Adrenal gland (tissue), 12 donors: ENCODE data around the gene SSH3. TPM values are rescaled to one million over a fixed set of nuclear protein-coding genes. Genes with fewer than 3 reads are reported as not detected.

Source experiments
- DNase-seq, 7 donors: peaks; one replicate each; pipeline ENCODE4 v3.0.0-alpha.2; 2019 to 2020
- H3K27ac ChIP-seq, 5 donors: fragments of 200-600 bp; sonication (generic) in 4 of 5; 1 replicate in 3 of 5; 2 replicates in 2 of 5; pipeline versions ENCODE4 v1.5.1 to v1.8.0; 2016 to 2020; ENCODE audit warnings: mild to moderate bottlenecking in 1 of 5
- H3K27me3 ChIP-seq: fragments of 200-600 bp; 2 replicates; pipeline ENCODE4 v1.8.0; 2021
- H3K36me3 ChIP-seq, 2 donors: fragments of 200-600 bp; replicated peaks in 1 of 2; 1 replicate in 1 of 2; 2 replicates in 1 of 2; pipeline versions ENCODE4 v1.5.1 to v1.8.0; 2018 to 2022
- H3K4me1 ChIP-seq, 2 donors: fragments of 200-600 bp; replicated peaks in 1 of 2; 1 replicate in 1 of 2; 2 replicates in 1 of 2; pipeline versions ENCODE4 v1.5.1 to v1.8.0; 2018 to 2021
- H3K4me3 ChIP-seq, 4 donors: fragments of 200-600 bp; sonication (generic) in 3 of 4; one replicate each; pipeline ENCODE4 v1.5.1; 2016 to 2018
- H3K9me3 ChIP-seq, 3 donors: fragments of 200-600 bp; sonication (generic) in 1 of 3; replicated peaks in 1 of 3; 1 replicate in 2 of 3; 2 replicates in 1 of 3; pipeline versions ENCODE4 v1.5.1 to v1.8.0; 2016 to 2021
- CTCF ChIP-seq, 6 experiments: fragments of 450-650 bp in 4 of 6; fragments of 200-600 bp in 2 of 6; sonication (generic) in 1 of 6; IDR thresholded peaks; 1 replicate in 5 of 6; 2 replicates in 1 of 6; pipeline versions ENCODE4 v1.5.1 to v1.8.0; 2016 to 2021; ENCODE audit warnings: antibody characterized with exemption in 6 of 6, mild to moderate bottlenecking in 2 of 6, moderate library complexity in 1 of 6
- POLR2A ChIP-seq, 2 donors: fragments of 450-650 bp; IDR thresholded peaks; one replicate each; pipeline ENCODE4 v1.6.1; 2017; ENCODE audit warnings: antibody characterized with exemption in 2 of 2, mild to moderate bottlenecking in 2 of 2, moderate library complexity in 1 of 2
- WGBS, 4 donors: extraction: QIAGEN DNeasy Blood & Tissue Kit in 2 of 4; methylation state at CpG; one replicate each; pipeline versions ENCODE4 v1.1.5 to v1.1.7; 2013 to 2017; 5-methylcytosine and 5-hydroxymethylcytosine counted together
- intact Hi-C, 2 donors: fragments of 100-400 bp; cut with DNase I; formaldehyde crosslinking; loops; one replicate each; pipeline versions ENCODE4 v1.14.1 to v1.15.0; 2022 to 2023
- polyA plus RNA-seq, 3 donors: library from polyadenylated mRNA; stranded (reverse); fragments of 200-250 nt in 2 of 3; fragments of 350-450 nt in 1 of 3; fragmentation: Illumina TruSeq in 1 of 3; extraction: RNeasy Lipid Tissue Mini Kit (QIAGEN cat#74804) in 1 of 3; gene quantifications; one replicate each; pipeline ENCODE4 v1.2.3, GENCODE V29; 2013 to 2014
- total RNA-seq, 9 donors: library from RNA; depleted of rRNA in 4 of 9; stranded (reverse); fragments of >200 nt in 4 of 9; fragments of 120-200 nt in 1 of 9; fragmentation: NEBNext Ultra II Directional in 1 of 9; extraction: Animal tissue kit (Norgen Biotek cat#: 25700) in 1 of 9; gene quantifications; one replicate each; pipeline versions ENCODE4 v1.1.0 to v1.2.4, GENCODE V29; 2013 to 2023
- donor health status: healthy with polysubstance abuse.
- donor health status: Bipolar disorder and iron deficiency.
- donor health status: DM: yes; HTN: yes; CAD: no.
- donor health status: DM: no; HTN: no; CAD: no.
- donor health status: DM: no; HTN: no; CAD: no.
- donor health status: DM: yes; HTN: yes; CAD: no.

The SSH3 gene
- total and polyA plus RNA-seq, 12 donors, result 4.2 to 35.2 (median 24.6) TPM

DNA sequence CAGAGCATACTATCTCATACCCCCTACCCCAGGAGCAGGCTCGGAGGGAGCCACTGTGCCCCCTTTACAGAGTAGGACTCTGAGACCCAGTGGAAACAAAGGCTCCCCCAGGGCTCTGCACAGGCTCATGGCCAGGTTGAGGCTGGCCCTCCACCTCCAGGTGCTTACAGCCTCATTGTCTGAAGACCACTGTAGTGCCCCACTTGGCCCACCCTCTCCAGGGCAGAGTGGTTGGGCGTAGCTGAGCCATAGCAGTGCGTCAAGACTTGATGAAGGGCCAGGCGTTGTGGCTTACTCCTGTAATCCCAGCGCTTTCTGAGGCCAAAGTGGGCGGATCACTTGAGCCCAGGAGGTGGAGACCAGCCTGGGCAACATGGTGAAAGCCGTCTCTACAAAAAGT lies 12.5 kb upstream of the SSH3 start:
- Histone ChIP-seq H3K4me3 (no peak overlapping the region), H3K27ac (no peak overlapping the region), H3K4me1 (peaks cover 18 to 33% of the 10 kb centered on the region in 2 donors), H3K27me3 (no peaks in the 10 kb centered on the region), H3K36me3 (peaks cover 0 to 51% of the 10 kb centered on the region in 2 donors), H3K9me3 (no peaks in the 10 kb centered on the region)
- intact Hi-C loops, result no loop called here
- 84 to 100% (median 92%) methylated on average over 3 to 7 of the region's 7 CpGs for WGBS, 4 donors
- no peak for TF ChIP-seq POLR2A (IDR thresholded peaks at IDR 0.05)
- no peak for TF ChIP-seq CTCF (IDR thresholded peaks at IDR 0.05)
- no peak for DNase-seq

- Histone ChIP-seq H3K9me3 (no peaks in the 10 kb centered on the region), H3K36me3 (peaks cover 0 to 47% of the 10 kb centered on the region in 2 donors), H3K27ac (no peak overlapping the region), H3K4me3 (no peak overlapping the region), H3K27me3 (no peaks in the 10 kb centered on the region), H3K4me1 (peaks cover 18 to 33% of the 10 kb centered on the region in 2 donors)
- 92 to 95% (median 94%) methylated on average over 9 to 33 of the region's 33 CpGs for WGBS, 4 donors
- TF ChIP-seq POLR2A (IDR thresholded peaks at IDR 0.05) (no peak), CTCF (IDR thresholded peaks at IDR 0.05) (no peak)
- intact Hi-C loops, result no loop called here
- DNase-seq, result no peak
Measured at GRCh38 chr11:67291481-67292381, 11.6 kb upstream of the SSH3 start.

DNA sequence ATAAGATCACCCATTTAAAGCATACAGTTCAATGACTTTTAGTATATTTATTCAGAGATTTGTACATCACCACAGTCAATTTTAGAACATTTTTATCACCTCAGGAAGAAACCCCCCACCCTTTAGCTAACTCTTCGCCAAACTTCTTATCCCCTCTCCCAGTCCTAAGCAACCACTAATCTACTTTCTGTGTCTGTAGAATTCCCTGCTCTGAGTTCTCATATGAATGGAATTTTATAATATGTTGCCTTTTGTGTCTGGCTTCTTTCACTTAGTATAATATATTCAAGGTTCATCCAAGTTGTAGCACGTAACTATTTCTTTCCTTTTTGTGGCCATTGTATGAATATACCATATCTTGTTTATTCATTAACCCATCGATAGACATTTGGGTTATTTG lies 10.7 kb upstream of the SSH3 start:
- Histone ChIP-seq H3K27me3 (no peaks in the 10 kb centered on the region), H3K4me1 (peaks cover 17 to 27% of the 10 kb centered on the region in 2 donors), H3K9me3 (no peaks in the 10 kb centered on the region), H3K27ac (no peak overlapping the region), H3K4me3 (no peak overlapping the region), H3K36me3 (peaks cover 0 to 49% of the 10 kb centered on the region in 2 donors)
- no peak for TF ChIP-seq POLR2A (IDR thresholded peaks at IDR 0.05)
- no peak for TF ChIP-seq CTCF (IDR thresholded peaks at IDR 0.05)
- 61 to 65% (median 63%) methylated on average over 3 of the region's 3 CpGs for WGBS, 4 donors
- intact Hi-C loops, result no loop called here
- DNase-seq, result no peak

- WGBS, 4 donors, result 61 to 69% (median 67%) methylated on average over 3 of the region's 3 CpGs
- H3K27me3 ChIP-seq, result no peaks in the 10 kb centered on the region
- peaks cover 12 to 23% of the 10 kb centered on the region in 2 donors for H3K4me1 ChIP-seq
- peaks cover 0 to 49% of the 10 kb centered on the region in 2 donors for H3K36me3 ChIP-seq
- TF ChIP-seq CTCF (IDR thresholded peaks at IDR 0.05) (no peak), POLR2A (IDR thresholded peaks at IDR 0.05) (no peak)
- no peaks in the 10 kb centered on the region for H3K9me3 ChIP-seq
- H3K27ac ChIP-seq, result no peak overlapping the region
- DNase-seq, result no peak
- intact Hi-C loops, result no loop called here
- no peak overlapping the region for H3K4me3 ChIP-seq
Measured at GRCh38 chr11:67293090-67293489, 10.2 kb upstream of the SSH3 start.
